Adipose tissue (tissue), 3 donors: ENCODE data around the gene TPSAB1. TPM values are rescaled to one million over a fixed set of nuclear protein-coding genes. Genes with fewer than 3 reads are reported as not detected.
"Not testable (repeated sequence)": the region's sequence is repeated elsewhere in the genome, so short reads cannot be mapped to it uniquely, and the experiment has no call there.

Experiments used
- H3K27ac ChIP-seq: one replicate; pipeline ENCODE4 v1.5.1; 2013; ENCODE audit warnings: low read depth, low read length
- WGBS, 3 donors: extraction: QIAGEN DNeasy Blood & Tissue Kit; methylation state at CpG; one replicate each; pipeline ENCODE4 v1.1.7; 2013; 5-methylcytosine and 5-hydroxymethylcytosine counted together
- polyA plus RNA-seq, 3 donors: library from polyadenylated mRNA; stranded (reverse); fragments of 200-250 nt; gene quantifications; one replicate each; pipeline ENCODE4 v1.2.3, GENCODE V29; 2013
- donor health status: healthy with polysubstance abuse.
- donor health status: Bipolar disorder and iron deficiency.
- donor health status: healthy.

The TPSAB1 gene
- 10 to 100 TPM in 2 of 3 donors, 1 to 10 TPM in 1; 6.6 to 22.0 (median 10.0) TPM for polyA plus RNA-seq

GRCh38 chr16:1240436-1240835 is at the start of gene TPSAB1:
Gene TPSAB1, plus strand, starts transcription at chr16:1240705. Its CDS starts 234 bp downstream, at chr16:1240939.
- WGBS, 3 donors, result 40 to 56% (median 49%) methylated on average over 4 to 6 of the region's 12 CpGs
- H3K27ac ChIP-seq, result not testable (repeated sequence)

GRCh38 chr16:1190789-1191188 is 49.7 kb upstream of the TPSAB1 start:
- H3K27ac ChIP-seq, result not testable (repeated sequence)
- 87 to 91% (median 87%) methylated on average over 11 of the region's 11 CpGs for WGBS, 3 donors

- WGBS, 3 donors, result 74 to 80% (median 77%) methylated on average over 9 of the region's 9 CpGs
- no peak overlapping the region for H3K27ac ChIP-seq
Measured at GRCh38 chr16:1192384-1193073, 48.0 kb upstream of the TPSAB1 start.

GRCh38 chr16:1193143-1193824 is 47.2 kb upstream of the TPSAB1 start:
- 69 to 77% (median 76%) methylated on average over 29 to 30 of the region's 30 CpGs for WGBS, 3 donors
- no peak overlapping the region for H3K27ac ChIP-seq

GRCh38 chr16:1193825-1194581 is 46.5 kb upstream of the TPSAB1 start:
- WGBS, 3 donors, result 67 to 71% (median 69%) methylated on average over 29 of the region's 29 CpGs
- no peak overlapping the region for H3K27ac ChIP-seq

- whole genome bisulfite sequencing, 3 donors, result 21 to 31% (median 23%) methylated on average over 56 to 61 of the region's 61 CpGs
- H3K27ac ChIP-seq, result no peak overlapping the region
Measured at GRCh38 chr16:1194665-1195392, 45.7 kb upstream of the TPSAB1 start.

- 55 to 74% (median 72%) methylated on average over 10 to 14 of the region's 14 CpGs for WGBS, 3 donors
Measured at GRCh38 chr16:1195393-1195666, 45.2 kb upstream of the TPSAB1 start.

GRCh38 chr16:1196494-1196893 is 44.0 kb upstream of the TPSAB1 start:
- no peak overlapping the region for H3K27ac ChIP-seq
- WGBS, 3 donors, result 60 to 75% (median 60%) methylated on average over 11 of the region's 11 CpGs

More at GRCh38 chr16:1195393-1195666, 45.2 kb upstream of the TPSAB1 start:
- no peak overlapping the region for H3K27ac ChIP-seq

GRCh38 chr16:1197237-1197866 is 43.2 kb upstream of the TPSAB1 start:
- 54 to 74% (median 59%) methylated on average over 19 of the region's 19 CpGs for WGBS, 3 donors
- no peak overlapping the region for H3K27ac ChIP-seq

- 71 to 89% (median 87%) methylated on average over 17 to 18 of the region's 18 CpGs for WGBS, 3 donors
- H3K27ac ChIP-seq, result no peak overlapping the region
Measured at GRCh38 chr16:1198194-1198593, 42.3 kb upstream of the TPSAB1 start.

- H3K27ac ChIP-seq, result not testable (repeated sequence)
- WGBS, 3 donors, result 86 to 90% (median 89%) methylated on average over 34 to 44 of the region's 44 CpGs
Measured at GRCh38 chr16:1198671-1199346, 41.7 kb upstream of the TPSAB1 start.

- no peak overlapping the region for H3K27ac ChIP-seq
- 82 to 88% (median 83%) methylated on average over 9 to 11 of the region's 19 CpGs for WGBS, 3 donors
Measured at GRCh38 chr16:1199347-1200013, 41.0 kb upstream of the TPSAB1 start.

GRCh38 chr16:1200014-1200627 is 40.4 kb upstream of the TPSAB1 start:
- 89 to 93% (median 92%) methylated on average over 38 of the region's 38 CpGs for WGBS, 3 donors
- no peak overlapping the region for H3K27ac ChIP-seq

- H3K27ac ChIP-seq, result no peak overlapping the region
- 89 to 92% (median 92%) methylated on average over 23 to 25 of the region's 25 CpGs for WGBS, 3 donors
Measured at GRCh38 chr16:1201444-1201843, 39.1 kb upstream of the TPSAB1 start.

- no peak overlapping the region for H3K27ac ChIP-seq
- 90 to 92% (median 90%) methylated on average over 17 to 18 of the region's 18 CpGs for WGBS, 3 donors
Measured at GRCh38 chr16:1202274-1202673, 38.2 kb upstream of the TPSAB1 start.

GRCh38 chr16:1204933-1205332 is 35.6 kb upstream of the TPSAB1 start:
- H3K27ac ChIP-seq, result no peak overlapping the region
- WGBS, 3 donors, result 78 to 79% (median 79%) methylated on average over 9 to 15 of the region's 21 CpGs

- H3K27ac ChIP-seq, result no peak overlapping the region
Measured at GRCh38 chr16:1206326-1206725, 34.2 kb upstream of the TPSAB1 start.

More at GRCh38 chr16:1206326-1206725, 34.2 kb upstream of the TPSAB1 start:
- 59 to 71% (median 71%) methylated on average over 9 of the region's 9 CpGs for WGBS, 3 donors
